A204.1 (cell line): ENCODE measurements around the gene MADD.
"Not testable (repeated sequence)": the region's sequence is repeated elsewhere in the genome, so short reads cannot be mapped to it uniquely, and the experiment has no call there.

Experiments used
- FAIRE-seq: peaks from 2 replicates; lab custom pipeline; 2012; peaks lifted over from hg19 to GRCh38; lab: Jason Lieb, UNC

Gene MADD

DNA sequence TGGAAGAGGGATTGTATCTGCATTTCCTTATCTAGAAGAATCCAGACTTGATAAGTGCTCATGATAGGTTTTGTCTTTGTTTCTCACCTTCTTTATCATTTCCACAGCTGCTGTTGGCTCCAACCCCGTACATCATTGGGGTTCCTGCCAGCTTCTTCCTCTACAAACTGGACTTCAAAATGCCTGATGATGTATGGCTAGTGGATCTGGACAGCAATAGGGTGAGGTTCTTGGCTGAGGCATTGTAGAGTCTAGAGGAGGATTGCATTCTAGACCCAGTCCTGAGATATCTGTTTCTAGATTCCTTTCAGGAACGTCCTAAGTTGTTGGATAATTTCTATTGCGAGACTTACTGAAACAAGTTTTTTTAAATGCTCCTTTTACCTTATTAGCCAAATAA, 8.1 kb downstream of the MADD start:
- FAIRE-seq: no peak

DNA sequence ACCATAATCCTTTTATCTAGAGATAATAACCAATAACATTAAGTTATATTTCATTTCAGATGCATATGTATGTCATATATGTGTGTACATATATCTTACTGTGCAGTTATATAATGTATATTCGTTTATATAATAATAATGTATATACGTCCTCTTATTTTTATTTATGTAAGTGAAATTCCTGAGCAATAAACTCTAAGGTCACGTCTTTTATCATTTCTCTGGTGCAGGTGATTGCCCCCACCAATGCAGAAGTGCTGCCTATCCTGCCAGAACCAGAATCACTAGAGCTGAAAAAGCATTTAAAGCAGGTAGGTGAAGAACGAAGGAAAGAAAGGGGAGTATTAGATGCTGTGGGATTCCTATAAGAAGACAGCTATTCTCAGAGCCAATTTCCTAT, 8.8 kb downstream of the MADD start:
- FAIRE-seq: no peak

DNA sequence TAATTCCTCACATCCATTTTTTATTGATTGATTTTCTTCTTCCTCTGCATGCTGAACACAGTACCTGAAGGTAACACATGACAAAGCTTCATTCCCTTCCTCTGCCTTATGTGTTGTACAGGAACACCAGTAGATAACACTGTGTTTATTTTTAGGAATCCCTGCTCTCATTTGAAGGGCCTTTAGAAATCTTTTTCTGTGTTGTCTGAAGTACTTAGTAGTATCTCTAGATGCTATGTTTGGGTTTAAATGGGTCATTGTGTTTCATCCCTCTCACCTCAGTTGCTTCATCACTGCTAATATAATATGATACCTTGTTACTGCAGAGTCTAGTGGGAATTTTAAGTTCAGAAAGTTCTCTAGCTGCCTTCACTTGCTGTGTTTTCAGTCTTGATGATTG, 10.2 kb downstream of the MADD start:
- no peak for FAIRE-seq

DNA sequence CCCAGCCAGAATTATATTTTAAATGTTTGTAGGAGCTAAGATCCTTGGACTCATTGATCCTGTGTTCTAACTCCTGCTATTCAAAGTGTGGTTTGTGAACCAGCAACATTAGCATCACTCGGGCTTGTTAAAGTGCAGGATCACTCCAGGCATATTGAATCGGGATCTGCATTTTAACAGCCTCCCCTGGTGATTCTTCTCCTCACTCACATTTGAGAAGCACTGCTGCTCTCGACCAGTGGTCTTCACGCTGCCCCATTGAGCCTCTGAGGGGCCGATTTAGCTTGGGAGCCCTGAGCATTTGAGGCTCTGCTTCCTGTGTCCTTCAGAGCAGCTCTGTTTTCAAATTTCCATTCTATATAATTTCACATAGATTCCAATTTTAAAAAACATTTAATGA, 10.9 kb downstream of the MADD start:
- FAIRE-seq: no peak

DNA sequence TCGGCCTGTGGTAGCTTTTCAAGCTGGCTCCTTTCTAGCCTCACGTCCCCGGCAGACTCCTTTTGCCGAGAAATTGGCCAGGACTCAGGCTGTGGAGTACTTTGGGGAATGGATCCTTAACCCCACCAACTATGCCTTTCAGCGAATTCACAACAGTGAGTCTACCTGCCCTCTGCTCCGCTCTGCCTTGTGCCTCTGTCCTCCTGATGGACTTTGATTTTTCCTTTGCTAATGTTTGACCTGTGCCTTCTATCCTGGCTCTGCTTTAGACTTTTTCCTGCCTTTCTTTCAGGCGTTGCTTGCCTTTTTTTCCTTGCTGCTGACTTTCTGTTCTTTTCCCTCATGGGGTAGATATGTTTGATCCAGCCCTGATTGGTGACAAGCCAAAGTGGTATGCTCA, 12.5 kb downstream of the MADD start:
- FAIRE-seq: no peak

DNA sequence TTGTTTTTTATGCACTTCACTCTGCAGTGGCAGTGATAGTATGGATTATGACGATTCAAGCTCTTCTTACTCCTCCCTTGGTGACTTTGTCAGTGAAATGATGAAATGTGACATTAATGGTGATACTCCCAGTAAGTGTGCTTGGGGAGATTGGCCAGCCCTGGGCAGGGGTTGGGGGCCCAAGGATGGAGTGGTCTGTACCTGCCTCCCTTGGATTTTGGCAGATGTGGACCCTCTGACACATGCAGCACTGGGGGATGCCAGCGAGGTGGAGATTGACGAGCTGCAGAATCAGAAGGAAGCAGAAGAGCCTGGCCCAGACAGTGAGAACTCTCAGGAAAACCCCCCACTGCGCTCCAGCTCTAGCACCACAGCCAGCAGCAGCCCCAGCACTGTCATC, 14.2 kb downstream of the MADD start:
- FAIRE-seq: no peak

DNA sequence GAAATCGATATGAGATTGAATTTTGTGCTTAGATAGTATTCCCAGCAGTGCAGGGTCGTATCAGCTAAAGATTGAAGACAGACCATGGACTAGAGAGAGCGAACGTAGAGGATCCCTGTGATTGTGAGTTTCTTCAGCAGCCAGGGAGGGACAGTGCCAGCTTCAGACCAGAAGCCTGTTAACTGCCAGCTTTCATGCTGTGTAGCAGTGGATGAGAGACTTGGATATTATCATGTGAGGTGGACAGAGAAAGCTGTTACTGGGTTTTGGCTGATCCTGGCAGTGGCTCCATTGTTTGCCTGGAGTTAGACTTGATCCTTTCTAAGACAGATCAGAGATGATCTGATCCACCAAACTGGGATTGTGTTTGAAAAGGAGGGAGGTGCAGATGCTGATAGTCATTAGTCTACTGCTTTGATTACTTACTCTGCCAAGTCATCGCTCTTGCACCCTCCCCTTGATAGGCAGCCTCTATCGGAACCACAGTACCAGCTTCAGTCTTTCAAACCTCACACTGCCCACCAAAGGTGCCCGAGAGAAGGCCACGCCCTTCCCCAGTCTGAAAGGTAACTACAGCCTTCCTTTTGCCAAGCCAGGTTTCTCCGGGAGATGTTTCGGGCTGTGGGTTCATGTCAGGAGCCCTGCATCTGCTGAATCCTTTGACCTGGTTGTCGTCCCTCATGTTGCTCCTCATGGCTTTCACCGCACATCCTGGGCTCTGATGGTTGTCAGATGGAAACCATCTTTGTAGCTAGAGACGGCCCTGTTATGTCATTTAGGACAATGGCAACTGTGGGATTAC, 16.2 kb downstream of the MADD start:
- no peak for FAIRE-seq

DNA sequence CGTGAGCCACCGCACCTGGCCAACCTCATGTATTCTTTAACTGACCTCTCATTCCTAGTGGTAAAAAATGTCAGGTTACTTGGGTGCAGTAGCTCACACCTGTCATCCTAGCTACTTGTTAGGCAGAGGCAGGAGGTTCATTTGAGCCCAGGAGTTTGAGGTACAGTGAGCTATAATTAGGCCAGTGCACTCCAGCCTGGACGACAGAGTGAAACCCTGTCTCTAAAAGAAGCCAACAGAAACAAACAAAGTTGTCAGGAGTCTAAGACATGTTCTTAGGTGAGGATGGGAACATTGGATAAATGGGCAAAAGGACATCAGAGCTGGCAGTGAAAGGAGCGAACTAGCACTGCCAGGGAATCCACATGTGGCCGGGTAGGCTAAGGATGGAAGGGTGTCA, 18.1 kb downstream of the MADD start:
- FAIRE-seq: no peak

DNA sequence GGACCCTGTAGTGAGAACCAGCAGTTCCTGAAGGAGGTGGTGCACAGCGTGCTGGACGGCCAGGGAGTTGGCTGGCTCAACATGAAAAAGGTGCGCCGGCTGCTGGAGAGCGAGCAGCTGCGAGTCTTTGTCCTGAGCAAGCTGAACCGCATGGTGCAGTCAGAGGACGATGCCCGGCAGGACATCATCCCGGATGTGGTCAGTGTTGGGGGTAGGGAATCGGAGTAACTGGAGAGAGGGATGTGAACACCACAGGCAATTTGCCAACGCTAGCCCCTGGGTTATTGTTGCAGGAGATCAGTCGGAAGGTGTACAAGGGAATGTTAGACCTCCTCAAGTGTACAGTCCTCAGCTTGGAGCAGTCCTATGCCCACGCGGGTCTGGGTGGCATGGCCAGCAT, 19.9 kb downstream of the MADD start:
- no peak for FAIRE-seq

DNA sequence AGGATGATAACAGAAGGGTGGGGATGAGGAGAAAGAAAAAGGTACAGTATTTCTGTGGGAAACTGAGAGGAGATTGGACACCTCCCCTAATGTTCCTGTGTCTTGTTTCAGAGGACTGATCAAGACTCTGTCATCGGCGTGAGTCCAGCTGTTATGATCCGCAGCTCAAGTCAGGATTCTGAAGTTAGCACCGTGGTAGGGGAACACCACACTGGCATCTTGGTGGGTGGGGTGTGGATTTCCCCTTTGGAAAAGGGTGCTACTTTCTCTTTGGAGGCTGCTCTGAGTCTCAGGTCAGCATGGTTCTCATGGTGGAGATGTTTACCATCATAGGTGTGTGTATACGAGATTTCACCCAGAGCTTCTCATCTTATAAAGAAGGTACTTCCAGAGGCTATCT, 25.5 kb downstream of the MADD start:
- FAIRE-seq: no peak

DNA sequence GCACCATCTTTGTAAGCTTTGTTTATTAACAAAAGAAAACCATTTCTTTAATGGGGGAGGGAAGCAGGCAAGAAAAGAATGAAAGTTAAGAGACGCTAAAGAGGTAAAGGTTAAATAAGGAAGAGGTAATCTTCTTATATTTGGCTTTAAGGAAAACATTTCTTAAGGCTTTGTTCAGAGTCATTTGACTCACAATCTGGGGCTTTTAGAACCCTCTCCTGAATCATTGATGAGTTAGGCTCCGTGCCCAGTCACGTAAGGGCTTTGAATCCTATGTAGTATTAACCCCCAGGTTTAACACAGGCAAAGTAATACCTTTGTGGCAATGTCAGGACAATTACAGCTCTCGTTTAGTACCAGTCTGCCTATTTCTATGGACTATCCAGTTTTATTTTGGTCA, 26.1 kb downstream of the MADD start:
- FAIRE-seq: no peak

DNA sequence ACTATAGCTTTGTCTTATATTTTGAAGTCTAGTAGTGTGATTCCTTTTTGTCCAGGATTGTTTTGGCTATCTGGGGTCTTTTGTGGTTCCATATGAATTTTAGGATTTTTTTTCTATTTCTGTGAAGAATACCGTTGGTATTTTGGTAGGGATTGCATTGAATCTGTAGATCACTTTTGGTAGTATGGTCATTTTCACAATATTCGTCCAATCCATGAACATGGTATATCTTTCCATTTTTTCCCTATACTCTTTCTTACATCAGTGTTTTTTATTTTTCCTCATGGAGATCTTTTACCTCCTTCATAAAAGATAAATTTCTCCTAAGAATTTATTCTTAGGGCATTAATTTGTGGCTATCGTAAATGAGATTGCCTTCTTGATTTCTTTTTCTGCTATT, 29.1 kb downstream of the MADD start:
- no peak for FAIRE-seq

DNA sequence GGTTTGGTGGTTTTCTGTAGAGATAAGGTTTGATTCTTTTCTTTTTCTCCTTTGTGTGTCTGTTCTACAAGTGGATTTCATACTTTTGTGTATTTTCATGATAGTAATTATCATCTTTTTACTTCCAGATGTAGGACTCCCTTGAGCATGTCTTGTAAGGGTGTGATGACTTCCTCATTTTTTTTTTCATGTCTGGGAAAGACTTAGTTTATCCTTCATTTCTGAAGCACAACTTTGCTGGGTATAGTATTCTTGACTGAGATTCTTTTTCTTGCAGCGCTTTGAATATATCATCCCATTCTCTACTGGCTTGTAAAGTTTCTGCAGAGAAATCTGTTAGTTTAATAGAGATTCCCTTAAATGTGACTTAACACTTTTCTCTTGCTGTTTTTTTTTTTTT, 32.9 kb downstream of the MADD start:
- no peak for FAIRE-seq

DNA sequence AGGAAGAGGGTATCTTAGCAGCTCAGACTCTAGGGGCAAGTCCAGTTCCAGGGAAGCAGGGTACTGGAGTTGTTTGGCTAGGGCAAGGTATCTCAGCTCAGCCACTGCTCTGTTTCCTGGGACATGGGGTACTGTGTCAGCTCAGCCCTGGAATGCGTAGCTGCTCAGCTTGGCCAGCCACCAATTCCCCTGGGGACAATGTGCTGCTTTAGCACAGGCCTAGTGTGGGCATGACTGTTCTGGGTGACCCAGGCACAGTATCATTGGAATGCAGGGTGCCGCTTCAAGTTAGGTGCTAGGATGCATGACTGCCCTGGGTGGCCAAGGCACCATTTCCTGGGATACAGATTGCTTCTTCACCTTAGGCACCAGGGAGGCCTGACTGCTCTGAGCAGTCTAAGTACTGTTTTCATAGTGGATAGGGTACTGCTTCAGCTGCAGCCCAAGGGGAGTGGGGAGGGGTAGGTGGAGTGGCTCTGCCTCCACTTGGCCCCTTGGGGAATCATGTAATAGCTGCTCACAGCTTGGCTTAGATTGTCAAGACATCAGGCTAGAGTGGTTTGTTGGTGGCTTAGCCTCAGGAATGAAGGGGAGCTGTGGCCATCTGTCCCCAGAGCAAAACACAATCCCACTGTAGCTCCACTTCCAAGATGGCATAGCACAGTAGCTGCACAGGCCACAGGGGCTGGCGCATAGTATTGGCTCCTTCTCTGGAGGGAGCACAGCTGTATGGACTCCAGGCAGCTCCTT, 36.0 kb downstream of the MADD start:
- no peak for FAIRE-seq

DNA sequence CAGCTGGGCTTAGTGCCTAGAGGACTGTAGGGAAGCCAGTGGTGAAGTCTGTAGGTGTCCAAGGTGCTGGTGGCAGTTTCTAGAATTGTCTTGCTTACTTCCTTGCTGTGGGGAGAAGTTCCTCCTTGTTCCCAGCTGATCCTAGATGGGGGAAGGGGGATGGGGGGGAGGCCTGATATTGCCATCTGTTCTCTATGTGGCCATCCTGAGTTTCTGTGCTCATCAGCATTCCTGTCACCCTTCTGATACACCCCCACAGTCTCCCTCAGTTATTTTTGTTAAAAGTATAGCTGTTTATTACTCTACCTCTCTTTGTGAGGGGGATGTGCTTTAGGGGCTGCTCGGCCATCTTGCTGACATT, 36.5 kb downstream of the MADD start:
- no peak for FAIRE-seq

DNA sequence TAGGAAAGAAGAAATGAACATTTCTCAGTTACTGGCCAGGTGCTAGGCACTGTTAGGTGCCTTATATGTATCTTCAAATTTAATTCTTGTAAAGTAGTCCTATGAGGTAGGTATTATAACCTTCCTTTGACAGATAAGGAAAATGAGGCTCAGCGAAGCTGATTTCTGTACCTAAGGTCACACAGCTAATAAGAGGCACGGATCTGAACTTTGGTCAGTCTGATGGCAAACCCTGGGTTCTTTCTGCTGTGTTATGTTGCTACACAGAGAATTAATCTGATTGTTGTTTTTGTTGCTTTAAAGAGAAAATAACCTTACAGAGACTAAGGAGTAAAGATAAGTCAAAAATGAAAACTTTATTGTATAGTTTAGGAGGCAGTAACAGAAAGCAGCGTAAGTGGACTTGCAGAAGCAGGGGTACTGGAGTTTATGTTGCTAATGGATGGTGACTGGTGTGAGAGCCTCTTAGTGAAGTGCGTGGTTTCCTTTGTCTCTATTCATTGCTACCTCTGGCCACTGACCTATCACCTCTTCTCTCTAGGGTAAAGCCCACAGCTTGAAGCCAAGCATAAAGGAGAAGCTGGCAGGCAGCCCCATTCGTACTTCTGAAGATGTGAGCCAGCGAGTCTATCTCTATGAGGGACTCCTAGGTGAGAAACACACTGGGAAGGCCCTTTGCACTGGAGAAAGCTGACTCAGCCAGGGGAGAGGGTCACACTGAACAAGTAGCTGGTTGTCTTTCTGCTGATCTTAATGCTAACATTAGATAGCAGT, 38.3 kb downstream of the MADD start:
- FAIRE-seq: no peak

DNA sequence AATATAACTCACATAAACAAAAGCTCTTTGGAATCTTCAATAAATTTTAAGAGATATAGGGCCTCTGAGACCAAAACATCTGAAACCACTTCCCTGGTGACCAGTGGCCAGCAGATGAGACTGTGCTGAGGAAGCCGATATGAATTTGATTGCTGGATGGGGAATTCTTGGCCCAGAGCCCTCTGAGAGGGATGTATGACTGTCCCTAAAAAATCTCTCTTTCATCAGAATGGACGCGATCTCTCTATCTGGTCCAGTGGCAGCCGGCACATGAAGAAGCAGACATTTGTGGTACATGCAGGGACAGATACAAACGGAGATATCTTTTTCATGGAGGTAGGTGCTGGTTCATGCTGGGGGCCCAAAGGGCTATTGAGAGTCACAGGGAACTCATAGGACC, 45.1 kb downstream of the MADD start:
- FAIRE-seq: no peak

DNA sequence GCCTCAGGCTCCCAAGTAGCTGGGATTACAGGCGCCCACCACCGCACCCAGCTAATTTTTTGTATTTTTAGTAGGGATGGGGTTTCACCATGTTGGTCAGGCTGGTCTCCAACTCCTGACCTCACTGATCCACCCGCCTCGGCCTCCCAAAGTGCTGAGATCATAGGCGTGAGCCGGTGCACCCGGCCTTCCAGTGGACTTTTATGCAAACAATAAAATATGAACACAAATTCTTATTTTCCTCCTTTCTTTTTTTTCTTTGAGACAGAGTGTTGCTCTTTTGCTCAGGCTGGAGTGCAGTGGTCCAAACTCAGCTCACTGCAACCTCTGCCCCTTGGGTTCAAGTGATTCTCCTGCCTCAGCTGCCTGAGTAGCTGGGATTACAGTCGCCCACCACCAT, 46.6 kb downstream of the MADD start:
- not testable (repeated sequence) for FAIRE-seq

DNA sequence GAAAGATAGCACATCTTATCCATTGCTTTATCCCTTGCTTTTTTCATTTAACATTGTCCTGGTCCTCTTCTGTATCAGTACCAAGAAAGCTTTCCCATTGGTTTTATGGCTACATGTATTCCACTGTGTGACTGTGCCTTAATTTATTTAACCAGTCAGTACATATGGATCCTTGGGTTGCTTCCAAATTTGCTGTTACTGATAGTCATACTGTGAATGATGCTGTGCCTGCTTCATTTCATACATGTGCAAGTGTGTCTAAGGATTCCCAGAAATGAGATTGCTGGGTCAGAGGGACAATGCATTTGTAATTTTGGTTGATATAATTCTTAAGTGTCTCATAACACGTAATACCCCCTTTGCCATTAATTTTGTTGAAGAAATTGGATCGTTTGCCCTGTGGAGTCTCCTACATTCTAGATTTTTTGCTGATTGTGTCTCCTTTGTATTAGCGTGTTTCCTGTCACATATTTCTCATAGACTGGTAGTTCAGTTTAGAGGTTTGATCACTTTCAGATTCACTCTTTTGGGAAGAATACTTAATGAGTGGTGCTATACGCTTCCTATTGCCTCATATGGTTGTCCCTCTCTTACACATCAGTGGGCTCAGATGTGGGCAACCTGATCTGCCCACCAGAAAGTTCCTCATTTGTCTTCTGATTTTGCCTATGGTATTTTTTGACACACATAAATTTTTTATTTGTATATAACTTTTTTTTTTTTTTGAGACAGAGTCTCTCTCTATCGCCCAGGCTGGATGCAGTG, 47.3 kb downstream of the MADD start:
- no peak for FAIRE-seq

DNA sequence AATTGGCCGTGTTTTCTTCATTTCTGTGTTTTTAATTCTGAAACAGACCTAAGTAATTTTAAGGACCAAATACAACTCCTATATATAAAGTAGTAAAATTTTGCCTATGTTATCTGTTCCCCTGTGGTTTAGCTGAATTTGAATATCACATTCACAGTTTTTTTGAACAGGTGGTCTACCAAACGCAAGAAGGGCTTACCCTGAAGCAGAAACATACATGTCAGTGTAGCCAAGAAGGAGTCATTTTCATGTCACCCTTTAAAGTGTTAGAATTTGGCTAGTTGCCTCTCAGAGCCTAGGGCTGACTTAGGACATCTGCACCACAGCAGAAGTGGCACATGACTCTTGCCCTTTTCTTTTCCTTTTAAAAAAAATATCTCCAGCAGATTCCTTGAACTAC, 48.2 kb downstream of the MADD start:
- no peak for FAIRE-seq

DNA sequence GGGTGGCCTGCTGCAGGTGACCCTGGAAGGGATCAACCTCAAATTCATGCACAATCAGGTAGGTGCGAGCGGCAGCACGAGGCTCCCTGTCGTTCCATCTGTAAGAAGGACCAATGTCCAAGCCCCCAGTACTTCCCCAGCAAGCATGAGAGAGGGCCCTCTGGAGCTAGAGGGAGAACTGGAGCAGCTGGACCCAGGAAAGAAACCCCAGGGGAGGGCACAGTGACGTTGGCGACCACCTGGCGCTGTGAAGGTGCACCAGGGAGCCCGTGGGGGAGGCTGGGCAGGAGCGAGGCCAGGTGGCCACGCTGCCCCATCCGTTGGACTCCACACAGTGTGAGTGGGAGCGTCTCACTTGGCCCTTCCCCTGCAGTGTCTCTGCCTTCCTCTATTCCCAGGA, 54.6 kb downstream of the MADD start:
- FAIRE-seq: no peak

DNA sequence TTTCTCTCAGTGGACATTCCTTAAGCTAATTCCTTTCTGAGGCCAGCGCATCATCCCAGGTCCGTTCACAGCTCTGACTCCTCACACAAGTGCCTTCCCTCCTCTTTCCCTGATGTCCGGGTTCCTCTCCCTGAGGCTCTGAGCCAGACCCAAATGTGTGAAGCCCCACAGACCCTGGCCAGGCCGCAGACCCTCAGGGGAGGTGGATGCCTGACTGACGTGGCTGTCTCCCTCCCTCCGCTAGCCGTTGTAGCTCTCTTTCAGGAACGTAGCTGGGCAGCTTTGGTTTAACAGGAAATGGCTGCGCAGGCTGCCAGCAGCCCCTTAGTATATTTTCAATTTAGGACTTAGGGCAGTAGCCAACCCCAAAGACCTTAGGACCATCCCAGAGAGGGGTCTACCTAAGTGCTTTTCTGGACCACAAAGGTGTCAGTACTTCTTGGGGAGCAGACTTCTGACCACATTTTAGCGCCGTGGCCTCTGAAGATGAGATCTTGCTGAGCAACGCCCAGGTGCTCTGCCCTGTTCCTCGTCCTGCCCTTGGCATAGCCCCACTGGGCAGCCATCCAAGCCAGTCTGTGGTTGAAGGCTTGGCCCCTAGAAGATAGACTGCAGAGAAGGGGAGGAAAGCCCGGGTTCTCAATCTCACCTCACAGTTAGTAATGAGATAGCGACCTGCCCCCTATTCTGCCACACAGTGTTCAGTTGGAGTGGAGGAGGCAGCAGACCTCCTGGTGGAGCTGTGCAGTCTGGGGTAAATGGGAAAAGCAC, 55.5 kb downstream of the MADD start:
- no peak for FAIRE-seq
